ENCODE data around the gene MYH9. TPM values are rescaled to one million over a fixed set of nuclear protein-coding genes. Genes with fewer than 3 reads are reported as not detected.

Gene MYH9
- total and polyA plus RNA-seq, 7 donors, result 35.6 to 214 (median 92.0) TPM

DNA sequence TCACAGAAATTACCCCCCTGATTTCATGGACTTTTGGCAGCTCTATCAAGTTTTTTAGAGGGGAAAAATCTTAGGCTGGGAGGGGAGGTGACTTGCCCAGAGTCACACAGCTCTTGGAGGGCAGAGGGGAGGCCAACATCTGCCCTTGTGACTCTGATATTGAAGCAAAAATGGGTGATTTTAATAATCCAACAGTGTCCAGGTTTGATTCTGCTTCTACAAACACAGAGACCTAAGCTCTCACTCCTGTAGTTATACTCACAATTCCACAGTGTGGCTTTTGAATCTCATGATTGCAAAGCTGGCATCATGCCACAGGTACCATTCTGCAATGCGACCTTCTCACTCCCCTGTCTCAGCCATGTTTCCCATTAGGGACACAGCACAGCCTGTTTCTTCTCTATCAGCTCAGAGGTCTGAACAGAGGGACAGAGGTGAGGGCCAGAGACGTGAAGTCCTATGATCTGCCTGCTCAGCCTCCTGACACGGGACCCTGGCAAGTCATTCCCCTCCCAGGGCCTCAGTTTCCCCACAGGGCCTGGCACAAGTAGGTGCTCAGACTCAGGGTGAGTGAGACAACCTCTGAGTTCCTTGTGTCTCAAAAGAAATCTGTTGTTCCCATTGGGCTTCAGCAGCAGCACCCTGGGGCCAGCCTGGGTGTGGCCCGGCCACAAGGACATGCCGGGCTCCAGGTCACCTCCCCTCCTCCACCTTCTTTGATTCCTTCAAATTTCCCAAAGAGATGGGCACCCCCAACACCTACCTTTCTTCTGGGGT is 149.2 kb downstream of the MYH9 start:
- Histone ChIP-seq H3K4me1 (peaks cover 38% of the 10 kb centered on the region), H3K36me3 (ENCODE audit: insufficient read depth in 1 of 2, low read depth in 1 of 2) (peaks cover 0 to 17% of the 10 kb centered on the region in 2 donors), H3K9me3 (no peaks in the 10 kb centered on the region), H3K27ac (peak overlapping the region; percentile 86), H3K4me3 (peak overlapping the region; percentile 75), H3K27me3 (ENCODE audit: insufficient read depth in 3 of 3, low read length in 2 of 3) (no peaks in the 10 kb centered on the region)
- ATAC-seq, result peak; percentile 24 to 56 (median 35)
- DNase-seq, result peak in 1 of 2 donors; percentile 18
- intact Hi-C loops (cut with DNase I), result loop anchor here (2.0 to 5.0 kb wide), 2 partner anchors 41 to 42 kb away; no protein-coding TSS in a partner anchor
- WGBS, 3 donors, result 0 to 1% (median 1%) methylated on average over 5 of the region's 5 CpGs
- TF ChIP-seq, protein P1, sequence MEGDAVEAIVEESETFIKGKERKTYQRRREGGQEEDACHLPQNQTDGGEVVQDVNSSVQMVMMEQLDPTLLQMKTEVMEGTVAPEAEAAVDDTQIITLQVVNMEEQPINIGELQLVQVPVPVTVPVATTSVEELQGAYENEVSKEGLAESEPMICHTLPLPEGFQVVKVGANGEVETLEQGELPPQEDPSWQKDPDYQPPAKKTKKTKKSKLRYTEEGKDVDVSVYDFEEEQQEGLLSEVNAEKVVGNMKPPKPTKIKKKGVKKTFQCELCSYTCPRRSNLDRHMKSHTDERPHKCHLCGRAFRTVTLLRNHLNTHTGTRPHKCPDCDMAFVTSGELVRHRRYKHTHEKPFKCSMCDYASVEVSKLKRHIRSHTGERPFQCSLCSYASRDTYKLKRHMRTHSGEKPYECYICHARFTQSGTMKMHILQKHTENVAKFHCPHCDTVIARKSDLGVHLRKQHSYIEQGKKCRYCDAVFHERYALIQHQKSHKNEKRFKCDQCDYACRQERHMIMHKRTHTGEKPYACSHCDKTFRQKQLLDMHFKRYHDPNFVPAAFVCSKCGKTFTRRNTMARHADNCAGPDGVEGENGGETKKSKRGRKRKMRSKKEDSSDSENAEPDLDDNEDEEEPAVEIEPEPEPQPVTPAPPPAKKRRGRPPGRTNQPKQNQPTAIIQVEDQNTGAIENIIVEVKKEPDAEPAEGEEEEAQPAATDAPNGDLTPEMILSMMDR (IDR thresholded peaks at IDR 0.05), result no peak

DNA sequence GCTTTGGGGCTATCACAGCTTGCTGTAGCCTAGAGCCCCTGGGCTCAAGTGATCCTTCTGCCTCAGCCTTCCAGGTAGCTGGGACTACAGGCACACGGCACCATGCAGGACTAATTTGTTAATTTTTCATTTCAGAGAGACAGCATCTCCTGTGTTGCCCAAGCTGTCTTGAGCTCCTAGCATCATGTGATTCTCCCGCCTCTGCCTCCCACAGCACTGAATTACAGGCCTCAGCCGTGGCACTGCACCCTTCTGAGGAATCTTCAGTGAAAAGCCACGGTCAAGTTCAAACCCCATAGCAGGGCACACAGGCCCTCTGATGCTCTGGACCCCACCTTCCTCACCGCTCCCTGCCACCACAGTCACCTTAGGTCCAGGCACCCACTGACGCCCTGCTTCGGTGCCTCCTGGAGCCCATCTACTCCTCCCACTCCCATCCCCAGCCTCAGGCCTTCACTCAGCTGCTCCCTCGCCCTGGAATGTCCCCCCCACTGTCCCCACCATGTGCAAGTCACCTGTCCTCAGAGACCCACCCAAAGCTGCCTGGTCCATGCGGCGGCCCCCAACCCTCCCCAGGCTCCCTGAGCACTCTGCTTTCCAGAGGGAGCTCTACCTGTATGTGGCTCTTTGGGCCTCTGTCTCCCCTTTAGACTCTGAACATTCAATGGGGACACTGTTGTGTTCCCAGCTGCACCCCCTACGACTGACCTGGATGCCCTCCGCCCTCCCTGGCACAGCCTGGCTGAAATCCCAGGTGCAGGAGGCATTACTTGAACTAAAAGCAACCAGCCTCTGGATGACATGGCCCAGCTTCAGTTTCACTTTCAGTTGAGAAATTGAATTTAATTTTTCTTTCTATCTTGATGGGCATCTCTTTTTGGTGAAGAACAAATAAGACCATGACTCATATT is 150.1 kb downstream of the MYH9 start:
- H3K4me1 ChIP-seq, result peaks cover 36% of the 10 kb centered on the region
- peak overlapping the region; percentile 75 for H3K4me3 ChIP-seq
- 47 to 53% (median 50%) methylated on average over 12 of the region's 12 CpGs for WGBS, 3 donors
- H3K27me3 ChIP-seq (ENCODE audit: insufficient read depth in 3 of 3, low read length in 2 of 3), result no peaks in the 10 kb centered on the region
- H3K27ac ChIP-seq, result peak overlapping the region; percentile 86
- intact Hi-C loops (cut with DNase I), result loop anchor here (2.0 to 5.0 kb wide), 2 partner anchors 40 to 41 kb away; no protein-coding TSS in a partner anchor
- no peak for ATAC-seq
- peaks cover 0 to 23% of the 10 kb centered on the region in 2 donors for H3K36me3 ChIP-seq (ENCODE audit: insufficient read depth in 1 of 2, low read depth in 1 of 2)
- TF ChIP-seq, protein P1 (IDR thresholded peaks at IDR 0.05), result no peak
- H3K9me3 ChIP-seq, result no peaks in the 10 kb centered on the region
- no peak for DNase-seq

DNA sequence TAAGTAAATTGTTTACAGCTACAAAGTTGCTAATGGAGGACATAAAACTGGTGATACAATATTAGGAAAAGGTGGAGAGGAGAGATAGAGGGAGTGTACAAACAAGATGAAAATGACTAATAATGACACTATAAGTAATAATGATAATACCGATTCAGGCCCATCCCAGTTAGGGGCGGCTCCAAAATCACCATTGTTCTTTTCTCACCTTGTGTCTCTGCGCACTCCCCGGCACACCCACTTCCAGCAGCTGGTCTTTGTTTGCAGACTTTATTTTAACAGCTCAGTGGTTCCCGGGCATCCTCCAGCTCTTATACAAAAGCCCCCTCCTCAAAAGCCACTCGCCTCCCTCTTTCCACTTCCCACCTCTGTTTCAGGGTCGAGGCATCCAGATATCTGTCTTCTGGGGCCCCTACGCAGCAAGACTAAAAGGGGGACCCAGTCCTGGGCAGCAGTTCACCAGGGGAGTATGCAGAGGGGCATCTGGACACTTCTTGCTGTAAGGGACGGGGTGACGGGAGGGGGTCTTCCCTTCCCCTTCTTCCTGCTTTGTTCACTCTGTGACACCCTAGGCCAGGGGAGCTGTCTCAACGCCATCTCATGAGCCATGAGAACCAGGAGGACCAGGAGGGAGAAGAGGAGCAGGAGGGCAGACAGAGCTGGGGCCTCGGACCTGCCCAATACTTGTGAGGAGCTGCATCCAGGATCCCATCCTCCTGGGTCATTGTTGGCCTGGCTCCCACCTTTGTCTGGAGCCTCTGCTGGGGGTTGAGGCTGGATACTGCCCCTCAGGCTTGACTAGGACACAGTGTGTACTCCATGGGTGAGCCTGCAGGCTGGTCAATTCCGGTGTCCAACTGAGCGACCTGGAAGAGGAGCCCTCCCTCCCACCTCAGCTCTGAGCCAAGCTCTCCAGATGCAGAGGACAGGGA is 151.1 kb downstream of the MYH9 start:
- 65 to 71% (median 66%) methylated on average over 14 of the region's 14 CpGs for WGBS, 3 donors
- Histone ChIP-seq H3K36me3 (ENCODE audit: insufficient read depth in 1 of 2, low read depth in 1 of 2) (peaks cover 0 to 34% of the 10 kb centered on the region in 2 donors), H3K4me1 (peaks cover 36% of the 10 kb centered on the region), H3K27ac (no peak overlapping the region), H3K9me3 (no peaks in the 10 kb centered on the region), H3K4me3 (peak overlapping the region; percentile 75), H3K27me3 (ENCODE audit: insufficient read depth in 3 of 3, low read length in 2 of 3) (no peaks in the 10 kb centered on the region)
- DNase-seq (no peak), ATAC-seq (no peak)
- TF ChIP-seq, protein P1 (IDR thresholded peaks at IDR 0.05), result no peak
- intact Hi-C loops (cut with DNase I), result loop anchor here in 1 of 2 donors (5.0 kb wide), 1 partner anchor 39 kb away; no protein-coding TSS in a partner anchor

DNA sequence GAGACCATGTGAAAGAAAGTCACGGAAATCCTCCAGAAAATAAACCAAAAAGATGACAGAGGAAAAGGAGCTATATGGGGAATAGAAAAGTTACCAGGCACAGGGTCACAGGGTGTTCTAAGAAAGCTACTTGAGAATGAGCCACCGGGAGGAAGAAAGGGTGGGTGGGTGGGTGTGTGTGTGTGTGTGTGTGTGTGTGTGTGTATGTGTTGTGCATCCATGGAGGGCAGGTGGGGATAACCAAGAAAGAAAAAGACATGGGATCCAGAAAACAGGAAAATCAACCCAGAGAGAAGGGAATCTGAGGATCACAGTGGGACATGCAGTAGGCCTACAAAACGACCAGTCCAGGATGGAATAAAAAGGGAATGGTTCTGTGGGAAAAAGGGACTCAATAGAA is 152.2 kb downstream of the MYH9 start:
- ATAC-seq (no peak), DNase-seq (no peak)
- Histone ChIP-seq H3K36me3 (ENCODE audit: insufficient read depth in 1 of 2, low read depth in 1 of 2) (peaks cover 3 to 45% of the 10 kb centered on the region in 2 donors), H3K9me3 (no peaks in the 10 kb centered on the region), H3K27ac (no peak overlapping the region), H3K27me3 (ENCODE audit: insufficient read depth in 3 of 3, low read length in 2 of 3) (no peaks in the 10 kb centered on the region), H3K4me3 (peak overlapping the region; percentile 75), H3K4me1 (peaks cover 36% of the 10 kb centered on the region)
- intact Hi-C loops (cut with DNase I), result loop anchor here in 1 of 2 donors (5.0 kb wide), 1 partner anchor 38 kb away; no protein-coding TSS in a partner anchor
- WGBS, 3 donors, result 51 to 81% (median 63%) methylated on average over 3 of the region's 3 CpGs
- TF ChIP-seq, protein P1 (IDR thresholded peaks at IDR 0.05), result no peak

All from psoas muscle (tissue), 8 donors.